HepG2 (cell line): ENCODE data around the gene CIITA. TPM values are rescaled to one million over a fixed set of nuclear protein-coding genes. Genes with fewer than 3 reads are reported as not detected.

Source experiments
- ATAC-seq: fragments of 200-7000 bp; cut with Tn5 transposase; 3 replicates; pipeline ENCODE4 v1.9.1; 2020; ENCODE audit warnings: mild to moderate bottlenecking, moderate library complexity
- BruUV-seq: library from RNA; stranded (reverse); fragments of 400-500 nt; replicated peaks from 2 replicates; lab custom pipeline; 2021; lab: Mats Ljungman, UMichigan
- CTCF ChIA-PET: fragments of 300-600 bp; formaldehyde crosslinking; extraction: SDS; loops from one replicate; lab custom pipeline; 2021; ENCODE audit warnings: low total read pairs, inconsistent platforms, low intra/inter-chr PET ratio; lab: Yijun Ruan, JAX
- POLR2A ChIA-PET: fragments of 350-600 bp; sonication (Branson Sonifier 250); formaldehyde crosslinking; loops from one replicate; lab custom pipeline; 2020; ENCODE audit warnings: antibody characterized with exemption, inconsistent platforms; lab: Yijun Ruan, JAX
- DNase-seq: peaks from one replicate; pipeline ENCODE4 v3.0.0-alpha.2; 2015; ENCODE audit warnings: low spot score
- FAIRE-seq: peaks from 3 replicates; lab custom pipeline; 2011; peaks lifted over from hg19 to GRCh38; lab: Jason Lieb, UNC
- H2AFZ ChIP-seq: one replicate; pipeline ENCODE4 v1.6.1; 2011; ENCODE audit warnings: low read length, inconsistent platforms
- H3K27ac ChIP-seq: fragments of 300-600 bp; 3 replicates; pipeline ENCODE4 v1.8.0; 2011; ENCODE audit warnings: mixed run types, mild to moderate bottlenecking, mixed read lengths, low read length, inconsistent platforms; ENCODE audit not compliant: insufficient read depth; ENCODE audit errors: extremely low read length
- H3K27me3 ChIP-seq, 2 experiments: fragments of 200-600 bp in 1 of 2; 2 replicates in 1 of 2; 3 replicates in 1 of 2; pipeline versions ENCODE4 v1.6.0 to v1.8.0; 2011; ENCODE audit warnings: low read length in 2 of 2, mild to moderate bottlenecking in 2 of 2, moderate library complexity in 2 of 2, inconsistent platforms in 1 of 2; ENCODE audit not compliant: insufficient read depth in 2 of 2, control insufficient read depth in 1 of 2
- H3K36me3 ChIP-seq, 2 experiments: fragments of 200-600 bp in 1 of 2; replicated peaks in 1 of 2; 2 replicates in 1 of 2; 3 replicates in 1 of 2; pipeline versions ENCODE4 v1.5.1 to v1.8.0; 2011; ENCODE audit warnings: low read length in 2 of 2, inconsistent platforms in 1 of 2; ENCODE audit not compliant: insufficient read depth in 2 of 2, control insufficient read depth in 1 of 2
- H3K4me1 ChIP-seq: 2 replicates; pipeline ENCODE4 v1.5.1; 2012; ENCODE audit warnings: low read length, inconsistent platforms; ENCODE audit not compliant: insufficient read depth
- H3K4me2 ChIP-seq: 2 replicates; pipeline ENCODE4 v1.6.0; 2011; ENCODE audit warnings: low read depth, low read length, inconsistent platforms
- H3K4me3 ChIP-seq, 3 experiments: fragments of 200-600 bp in 1 of 3; sonication (generic), shearing (Covaris generic) in 1 of 3; replicated peaks in 1 of 3; 2 replicates each; pipeline ENCODE4 v1.5.1; 2011 to 2016; ENCODE audit warnings: low read length in 3 of 3, inconsistent platforms in 2 of 3, low read depth in 2 of 3, mild to moderate bottlenecking in 2 of 3, control low read depth in 1 of 3, mixed read lengths in 1 of 3; ENCODE audit not compliant: insufficient read depth in 1 of 3
- H3K79me2 ChIP-seq: one replicate; pipeline ENCODE4 v1.6.1; 2011; ENCODE audit warnings: low read length, inconsistent platforms; ENCODE audit not compliant: insufficient read depth
- H3K9ac ChIP-seq: 2 replicates; pipeline ENCODE4 v1.6.0; 2011; ENCODE audit warnings: mild to moderate bottlenecking, low read depth, low read length, inconsistent platforms; ENCODE audit not compliant: insufficient read depth
- H3K9me3 ChIP-seq: 2 replicates; pipeline ENCODE4 v1.5.1; 2012; ENCODE audit warnings: mild to moderate bottlenecking, low read length
- H4K20me1 ChIP-seq: 2 replicates; pipeline ENCODE4 v1.6.0; 2011; ENCODE audit warnings: inconsistent platforms, mild to moderate bottlenecking, low read length, moderate library complexity; ENCODE audit not compliant: insufficient read depth
- BCL3 ChIP-seq: sonication (generic); formaldehyde crosslinking; IDR thresholded peaks from 2 replicates; pipeline ENCODE4 v1.5.1; 2020; ENCODE audit warnings: mild to moderate bottlenecking, missing genetic modification reagents, moderate library complexity
- ETV5 ChIP-seq: IDR thresholded peaks from 2 replicates; pipeline ENCODE4 v1.6.1; 2018; ENCODE audit warnings: missing biosample characterization, missing genetic modification reagents, inconsistent platforms, borderline replicate concordance
- GTF3A ChIP-seq: sonication (generic); formaldehyde crosslinking; conservative IDR thresholded peaks from 2 replicates; pipeline ENCODE4 v1.4.0; 2020; ENCODE audit warnings: mild to moderate bottlenecking, missing genetic modification reagents
- HOXA5 ChIP-seq: sonication (generic); formaldehyde crosslinking; IDR thresholded peaks from 2 replicates; pipeline ENCODE4 v1.4.0; 2020; ENCODE audit warnings: missing genetic modification reagents
- RBM39 ChIP-seq: fragments of 200-400 bp; formaldehyde crosslinking; IDR thresholded peaks from one replicate; pipeline ENCODE4 v1.6.1; 2018; ENCODE audit warnings: antibody characterized with exemption, mild to moderate bottlenecking, low read depth, low read length; ENCODE audit not compliant: poor library complexity, severe bottlenecking
- TCF7L2 ChIP-seq: IDR thresholded peaks from 2 replicates; pipeline ENCODE4 v1.6.1; 2011; ENCODE audit warnings: mild to moderate bottlenecking, low read depth, low read length, moderate library complexity
- TERF1 ChIP-seq: sonication (generic); formaldehyde crosslinking; IDR thresholded peaks from 2 replicates; pipeline ENCODE4 v1.8.0; 2022; ENCODE audit warnings: mild to moderate bottlenecking, missing genetic modification reagents, moderate library complexity
- ZKSCAN5 ChIP-seq: sonication (generic); formaldehyde crosslinking; IDR thresholded peaks from 2 replicates; pipeline ENCODE4 v1.5.1; 2020; ENCODE audit warnings: mild to moderate bottlenecking, missing genetic modification reagents
- ZNF160 ChIP-seq: sonication (generic); formaldehyde crosslinking; IDR thresholded peaks from 2 replicates; pipeline ENCODE4 v1.8.0; 2022; ENCODE audit warnings: mild to moderate bottlenecking, inconsistent platforms, missing genetic modification reagents
- ZNF33B ChIP-seq: sonication (generic); formaldehyde crosslinking; IDR thresholded peaks from 2 replicates; pipeline ENCODE4 v1.5.1; 2020; ENCODE audit warnings: mild to moderate bottlenecking, missing genetic modification reagents
- ZNF652 ChIP-seq: IDR thresholded peaks from 2 replicates; pipeline ENCODE4 v1.6.1; 2016; ENCODE audit warnings: low read depth, borderline replicate concordance
- ZNF672 ChIP-seq: sonication (generic); formaldehyde crosslinking; IDR thresholded peaks from 2 replicates; pipeline ENCODE4 v1.8.1; 2022; ENCODE audit warnings: missing genetic modification reagents
- ZNF792 ChIP-seq: IDR thresholded peaks from 2 replicates; pipeline ENCODE4 v1.6.1; 2016
- WGBS: methylation state at CpG from one replicate; pipeline ENCODE4 v1.1.6; 2017; ENCODE audit warnings: low lambda C conversion rate; 5-methylcytosine and 5-hydroxymethylcytosine counted together
- in situ Hi-C: cut with HindIII; loops from 2 replicates; pipeline ENCODE4 v1.10.0; 2017; ENCODE audit warnings: low pct_unique_long_range_greater_than_20kb; ENCODE audit not compliant: extremely low pct_ligation_motif_present
- intact Hi-C: fragments of 100-400 bp; cut with micrococcal nuclease; formaldehyde crosslinking; loops from one replicate; pipeline ENCODE4 v1.10.0; 2022; ENCODE audit not compliant: unreplicated experiment
- polyA plus RNA-seq, 8 experiments: library from polyadenylated mRNA; depleted of rRNA in 3 of 8; stranded (reverse) in 7 of 8; unstranded in 1 of 8; fragments of >200 nt; fragmentation: Illumina TruSeq in 4 of 8; extraction: Trizol in 4 of 8; gene quantifications; 2 replicates each; pipeline versions ENCODE4 v1.2.1 to v1.2.3, GENCODE V29; 2011 to 2016; ENCODE audit warnings: low read depth in 4 of 8, missing spikeins in 1 of 8, mixed read lengths in 1 of 8; ENCODE audit not compliant: insufficient read depth in 1 of 8
- total RNA-seq, 5 experiments: library from RNA; depleted of rRNA; stranded (reverse); fragments of >200 nt; fragmentation: Illumina TruSeq; extraction: Trizol; gene quantifications; 2 replicates each; pipeline ENCODE4 v1.2.3, GENCODE V29; 2016; ENCODE audit warnings: low read depth in 1 of 5

Gene CIITA
- total and polyA plus RNA-seq, 2 of the 13 experiments (the other 11 are each of a cell fraction or from before 2014, with no cell fraction given): 0.08 to 0.09 TPM

DNA sequence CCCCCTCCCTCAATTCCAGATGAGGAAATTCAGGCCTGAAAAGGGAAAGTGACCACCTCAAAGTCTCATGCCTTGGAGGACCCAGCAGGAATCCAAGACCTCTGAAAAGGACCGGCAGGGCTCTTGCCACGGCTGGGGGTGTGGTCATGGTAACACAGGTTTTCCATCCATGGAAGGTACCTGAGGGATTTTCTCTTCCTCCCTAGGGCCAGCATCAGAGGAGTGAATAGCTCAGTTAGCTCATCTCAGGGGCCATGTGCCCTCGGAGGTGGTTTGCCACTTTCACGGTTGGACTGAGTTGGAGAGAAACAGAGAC, 1.3 kb downstream of the CIITA start:
- ChIA-PET POLR2A (no interaction called here), CTCF (no interaction called here)
- no peak for TF ChIP-seq ZNF792 (CRISPR knock-in tag)
- TF ChIP-seq ZNF652: no peak
- no peak for TF ChIP-seq ZNF33B (CRISPR knock-in tag)
- no peak for TF ChIP-seq HOXA5 (CRISPR knock-in tag)
- no peak for TF ChIP-seq ETV5 (CRISPR knock-in tag)
- no peak for TF ChIP-seq ZKSCAN5
- TF ChIP-seq TERF1 (CRISPR knock-in tag): no peak
- TF ChIP-seq BCL3: no peak
- no peak for TF ChIP-seq RBM39
- TF ChIP-seq GTF3A: no peak
- no peak for TF ChIP-seq ZNF672 (CRISPR knock-in tag)
- TF ChIP-seq TCF7L2: no peak
- TF ChIP-seq ZNF160 (CRISPR knock-in tag): no peak
- Histone ChIP-seq H3K36me3 (no peaks in the 10 kb centered on the region), H3K9ac (no peak overlapping the region), H3K79me2 (no peaks in the 10 kb centered on the region), H3K4me3 (0 out of 6 replicates have a peak overlapping the region, but pooled peaks of 1 of the 3 experiments have one; percentile 38), H2AFZ (no peak overlapping the region), H3K4me2 (peak overlapping the region; percentile 58), H3K27me3 (peaks cover 8 to 56% of the 10 kb centered on the region in 2 experiments; a peak in 4 of 5 replicates), H3K4me1 (no peaks in the 10 kb centered on the region), H4K20me1 (no peaks in the 10 kb centered on the region), H3K27ac (no peak overlapping the region), H3K9me3 (no peaks in the 10 kb centered on the region)
- ATAC-seq (no peak), FAIRE-seq (no peak), DNase-seq (no peak)
- WGBS: 36% methylated on average over 4 of the region's 4 CpGs
- intact Hi-C loops (no loop called here), in situ Hi-C loops (no loop called here)
- BruUV-seq: no TSS peak
